Neural crest cell (in vitro differentiated cells): Measurements from ENCODE around the gene NDUFA7. TPM values are rescaled to one million over a fixed set of nuclear protein-coding genes. Genes with fewer than 3 reads are reported as not detected.
A peak's percentile ranks its signal among the peaks of the same experiment; 100 is the strongest.
"Not testable (repeated sequence)": the region's sequence is repeated elsewhere in the genome, so short reads cannot be mapped to it uniquely, and the experiment has no call there.

Source experiments
- DNase-seq: peaks from one replicate; pipeline ENCODE4 v3.0.0; 2021; ENCODE audit warnings: low read depth, mixed read lengths, low spot score
- H3K27ac Mint-ChIP-seq: one replicate; pipeline ENCODE4 v1.8.0; 2021; ENCODE audit warnings: mild to moderate bottlenecking, mixed read lengths; ENCODE audit not compliant: unreplicated experiment
- H3K27me3 Mint-ChIP-seq: 2 replicates; pipeline ENCODE4 v1.8.0; 2021; ENCODE audit warnings: low read depth, mild to moderate bottlenecking, mixed read lengths
- H3K36me3 Mint-ChIP-seq: 2 replicates; pipeline ENCODE4 v1.8.0; 2021; ENCODE audit warnings: low read depth, mild to moderate bottlenecking, mixed read lengths
- H3K4me1 Mint-ChIP-seq: 2 replicates; pipeline ENCODE4 v1.8.0; 2021; ENCODE audit warnings: mixed read lengths
- H3K4me3 Mint-ChIP-seq: one replicate; pipeline ENCODE4 v1.8.0; 2021; ENCODE audit warnings: mild to moderate bottlenecking, mixed read lengths
- H3K9me3 Mint-ChIP-seq: 2 replicates; pipeline ENCODE4 v1.8.0; 2021; ENCODE audit warnings: mixed read lengths
- total RNA-seq: library from RNA; stranded (reverse); gene quantifications from 2 replicates; pipeline ENCODE4 v1.2.1, GENCODE V29; 2021
- TF ChIP-seq, protein P1 (sequence below): fragments of 200-600 bp; sonication (generic); conservative IDR thresholded peaks from 2 replicates; pipeline ENCODE4 v1.5.0; 2021; ENCODE audit warnings: antibody characterized with exemption, mild to moderate bottlenecking

The NDUFA7 gene
- total RNA-seq, 1 donor from 2014 or later = 51.8 TPM

DNA sequence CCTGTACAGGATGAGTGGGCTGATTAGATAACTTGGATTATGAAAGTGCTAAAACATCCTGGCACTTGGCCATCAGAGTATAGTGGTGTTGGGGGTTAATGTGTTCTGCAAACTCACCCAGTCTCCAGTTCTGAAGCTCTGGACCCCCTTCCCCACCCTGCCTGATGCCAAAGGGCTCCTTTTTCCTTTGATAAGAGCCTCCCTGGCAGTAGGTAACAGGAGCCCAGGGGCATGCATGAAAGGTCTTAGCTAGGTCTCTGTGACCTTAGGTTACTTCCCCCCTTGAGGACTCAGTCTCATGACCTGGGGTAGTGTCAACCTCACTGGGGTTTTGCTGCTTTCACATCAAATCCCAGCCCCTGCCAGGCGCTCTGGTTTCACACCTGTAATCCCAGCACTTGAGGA is 2.6 kb upstream of the NDUFA7 start:
- Mint-ChIP-seq H3K27ac (no peak overlapping the region), H3K9me3 (peaks cover 3% of the 10 kb centered on the region)
- TF ChIP-seq, protein P1, sequence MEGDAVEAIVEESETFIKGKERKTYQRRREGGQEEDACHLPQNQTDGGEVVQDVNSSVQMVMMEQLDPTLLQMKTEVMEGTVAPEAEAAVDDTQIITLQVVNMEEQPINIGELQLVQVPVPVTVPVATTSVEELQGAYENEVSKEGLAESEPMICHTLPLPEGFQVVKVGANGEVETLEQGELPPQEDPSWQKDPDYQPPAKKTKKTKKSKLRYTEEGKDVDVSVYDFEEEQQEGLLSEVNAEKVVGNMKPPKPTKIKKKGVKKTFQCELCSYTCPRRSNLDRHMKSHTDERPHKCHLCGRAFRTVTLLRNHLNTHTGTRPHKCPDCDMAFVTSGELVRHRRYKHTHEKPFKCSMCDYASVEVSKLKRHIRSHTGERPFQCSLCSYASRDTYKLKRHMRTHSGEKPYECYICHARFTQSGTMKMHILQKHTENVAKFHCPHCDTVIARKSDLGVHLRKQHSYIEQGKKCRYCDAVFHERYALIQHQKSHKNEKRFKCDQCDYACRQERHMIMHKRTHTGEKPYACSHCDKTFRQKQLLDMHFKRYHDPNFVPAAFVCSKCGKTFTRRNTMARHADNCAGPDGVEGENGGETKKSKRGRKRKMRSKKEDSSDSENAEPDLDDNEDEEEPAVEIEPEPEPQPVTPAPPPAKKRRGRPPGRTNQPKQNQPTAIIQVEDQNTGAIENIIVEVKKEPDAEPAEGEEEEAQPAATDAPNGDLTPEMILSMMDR = no peak

DNA sequence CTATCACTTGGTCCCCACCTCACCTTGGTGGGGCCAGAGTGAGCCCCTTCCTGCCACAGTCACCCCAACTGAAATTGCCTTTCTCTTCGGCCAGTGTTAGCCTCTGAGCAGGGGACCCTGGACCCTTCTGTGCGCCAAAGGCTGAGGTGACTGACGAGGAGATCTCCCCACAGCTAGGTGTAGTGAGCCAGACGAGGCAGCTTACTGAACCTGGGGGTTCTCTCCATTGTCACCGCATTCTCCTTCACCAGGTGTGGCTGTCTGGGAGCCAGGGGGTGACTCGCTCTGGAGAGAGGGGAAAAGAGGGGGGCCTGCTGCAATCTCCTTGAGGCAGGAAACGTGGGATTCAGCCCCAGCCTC is 1.4 kb upstream of the NDUFA7 start:
- peaks cover 6% of the 10 kb centered on the region for H3K36me3 Mint-ChIP-seq
- H3K27me3 Mint-ChIP-seq = peaks cover 9% of the 10 kb centered on the region
- no peak for DNase-seq
- no peak overlapping the region for H3K27ac Mint-ChIP-seq
- peaks cover 25% of the 10 kb centered on the region for H3K4me1 Mint-ChIP-seq
- peak overlapping the region; percentile 99 for H3K4me3 Mint-ChIP-seq
- TF ChIP-seq, protein P1 = no peak
- peaks cover 3% of the 10 kb centered on the region for H3K9me3 Mint-ChIP-seq

More for the DNA sequence above, 2.6 kb upstream of the NDUFA7 start:
- peak overlapping the region; percentile 99 for H3K4me3 Mint-ChIP-seq
- H3K27me3 Mint-ChIP-seq = peaks cover 19% of the 10 kb centered on the region
- no peak for DNase-seq
- peaks cover 6% of the 10 kb centered on the region for H3K36me3 Mint-ChIP-seq
- peaks cover 25% of the 10 kb centered on the region for H3K4me1 Mint-ChIP-seq

DNA sequence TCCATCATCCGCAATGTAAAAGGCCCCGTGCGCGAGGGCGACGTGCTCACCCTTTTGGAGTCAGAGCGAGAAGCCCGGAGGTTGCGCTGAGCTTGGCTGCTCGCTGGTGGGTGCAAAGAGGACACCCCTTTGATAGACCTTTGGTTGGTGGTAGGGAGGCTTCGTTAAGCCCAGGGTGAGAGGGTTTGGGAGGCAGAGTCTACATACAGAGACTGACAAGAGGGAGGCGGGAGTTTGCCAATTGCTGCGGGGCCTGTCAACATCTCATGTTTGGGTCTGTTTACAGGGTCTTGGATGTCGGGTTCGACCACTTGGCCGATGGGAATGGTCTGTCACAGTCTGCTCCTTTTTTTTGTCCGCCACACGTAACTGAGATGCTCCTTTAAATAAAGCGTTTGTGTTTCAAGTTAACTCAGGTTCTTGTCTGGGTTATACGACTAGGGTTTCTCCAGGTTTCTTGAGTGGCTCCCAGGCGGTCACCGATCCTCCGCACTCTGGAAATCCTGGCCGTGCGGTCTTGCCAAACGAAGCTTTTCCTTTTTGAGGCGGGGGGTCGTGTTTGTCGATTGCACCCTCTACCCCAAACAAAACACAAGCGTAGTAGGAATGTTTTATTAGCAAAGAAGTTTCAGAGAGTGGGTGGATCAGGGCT is 937 bp upstream of the NDUFA7 start:
- Mint-ChIP-seq H3K27ac (peak overlapping the region; percentile 98), H3K9me3 (peaks cover 3% of the 10 kb centered on the region), H3K36me3 (peaks cover 6% of the 10 kb centered on the region), H3K4me3 (peak overlapping the region; percentile 99), H3K4me1 (peaks cover 25% of the 10 kb centered on the region), H3K27me3 (peaks cover 5% of the 10 kb centered on the region)
- TF ChIP-seq, protein P1 = no peak
- DNase-seq = no peak

DNA sequence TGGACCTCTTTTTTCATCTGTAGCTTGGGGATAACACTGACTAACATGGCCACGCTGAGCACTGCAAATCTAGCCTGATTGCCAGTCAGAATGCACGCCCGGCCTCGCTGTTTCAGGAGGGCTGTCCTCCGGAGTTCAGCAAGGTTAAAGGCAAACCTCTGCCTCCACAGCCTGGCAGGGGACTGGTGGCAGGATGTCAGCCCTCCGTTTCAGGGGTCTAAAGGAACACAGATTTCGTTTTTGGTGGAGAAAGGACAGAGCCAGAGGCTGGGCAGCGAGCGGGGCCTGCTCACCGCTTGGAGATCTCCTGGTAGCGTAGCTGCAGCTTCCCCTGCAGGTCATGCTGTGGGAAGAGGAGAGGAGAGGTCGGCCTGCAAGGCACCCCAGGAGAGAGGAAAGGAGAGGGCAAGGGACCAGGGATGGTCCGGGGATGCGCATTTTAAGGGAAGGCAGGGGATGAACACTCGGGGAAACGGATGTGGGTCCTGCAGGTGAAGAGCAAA is 560 bp downstream of the NDUFA7 start:
- no peaks in the 10 kb centered on the region for H3K9me3 Mint-ChIP-seq
- no peaks in the 10 kb centered on the region for H3K27me3 Mint-ChIP-seq
- no peak for DNase-seq
- H3K4me1 Mint-ChIP-seq = peaks cover 25% of the 10 kb centered on the region
- peak overlapping the region; percentile 99 for H3K27ac Mint-ChIP-seq
- TF ChIP-seq, protein P1 = no peak
- peaks cover 2% of the 10 kb centered on the region for H3K36me3 Mint-ChIP-seq
- peak overlapping the region; percentile 99 for H3K4me3 Mint-ChIP-seq

DNA sequence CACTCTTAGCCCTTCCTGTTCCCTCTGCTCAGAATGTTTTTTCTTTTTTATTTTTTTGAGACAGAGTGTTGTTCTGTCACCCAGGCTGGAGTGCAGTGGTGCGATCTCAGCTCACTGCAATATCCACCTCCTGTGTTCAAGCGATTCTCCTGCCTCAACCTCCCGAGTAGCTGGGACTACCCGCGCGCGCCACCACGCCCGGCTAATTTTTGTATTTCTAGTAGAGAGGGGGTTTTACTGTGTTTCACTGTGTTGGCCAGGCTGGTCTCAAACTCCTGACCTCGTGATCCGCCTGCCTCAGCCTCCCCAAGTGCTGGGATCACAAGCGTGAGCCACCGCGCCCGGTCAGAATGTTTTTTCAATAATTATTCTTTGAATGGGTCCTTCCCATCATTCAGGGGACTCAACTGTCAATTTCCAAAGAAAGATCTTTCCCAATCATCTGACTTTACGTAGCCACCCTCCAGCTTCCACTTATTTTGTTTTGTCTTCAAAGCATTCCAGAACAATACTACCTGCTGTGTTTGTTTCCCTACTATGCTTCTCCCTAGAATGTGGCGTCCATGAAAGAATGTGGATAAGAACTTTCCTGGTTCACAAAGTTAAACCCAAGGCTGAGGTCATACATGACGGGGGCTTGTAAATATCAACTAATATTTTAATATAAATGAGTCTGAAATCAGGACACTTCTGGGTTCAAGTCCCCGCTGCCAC is 1.2 kb downstream of the NDUFA7 start:
- Mint-ChIP-seq H3K4me3 (peak overlapping the region; percentile 99), H3K9me3 (no peaks in the 10 kb centered on the region), H3K27ac (peak overlapping the region; percentile 99), H3K36me3 (peaks cover 2% of the 10 kb centered on the region), H3K27me3 (no peaks in the 10 kb centered on the region), H3K4me1 (peaks cover 25% of the 10 kb centered on the region)
- TF ChIP-seq, protein P1 = no peak
- DNase-seq = no peak

DNA sequence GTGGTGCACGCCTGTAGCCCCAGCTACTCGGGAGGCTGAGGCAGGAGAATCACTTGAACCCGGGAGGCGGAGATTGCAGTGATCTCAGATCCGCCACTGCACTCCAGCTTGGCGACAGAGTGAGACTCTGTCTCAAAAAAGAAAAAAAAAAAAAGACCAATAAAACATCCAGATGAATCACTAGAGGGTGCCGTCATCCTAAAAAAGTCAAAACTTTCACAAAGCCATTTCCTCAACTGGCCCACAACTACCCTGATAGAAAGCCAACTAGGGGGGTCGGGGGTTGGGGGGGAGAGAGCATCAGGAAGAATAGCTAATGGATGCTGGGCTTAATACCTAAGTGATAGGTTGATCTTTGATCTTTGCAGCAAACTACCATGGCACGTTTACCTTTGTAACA is 2.3 kb downstream of the NDUFA7 start:
- not testable (repeated sequence) for H3K9me3 Mint-ChIP-seq, DNase-seq, H3K27ac Mint-ChIP-seq, H3K27me3 Mint-ChIP-seq, H3K36me3 Mint-ChIP-seq
- Mint-ChIP-seq H3K4me3 (peak overlapping the region; percentile 83), H3K4me1 (peaks cover 25% of the 10 kb centered on the region)
